ENCODE results near the gene PHF13.
"Not testable (repeated sequence)": the region's sequence is repeated elsewhere in the genome, so short reads cannot be mapped to it uniquely, and the experiment has no call there.

The PHF13 gene

GRCh38 chr1:6587261-6588005 lies 26.1 kb upstream of the PHF13 start:
- DNase-seq = no peak

GRCh38 chr1:6588128-6588892 lies 25.2 kb upstream of the PHF13 start:
- no peak for DNase-seq

- DNase-seq = no peak
Measured at GRCh38 chr1:6588893-6589520, 24.5 kb upstream of the PHF13 start.

DNA sequence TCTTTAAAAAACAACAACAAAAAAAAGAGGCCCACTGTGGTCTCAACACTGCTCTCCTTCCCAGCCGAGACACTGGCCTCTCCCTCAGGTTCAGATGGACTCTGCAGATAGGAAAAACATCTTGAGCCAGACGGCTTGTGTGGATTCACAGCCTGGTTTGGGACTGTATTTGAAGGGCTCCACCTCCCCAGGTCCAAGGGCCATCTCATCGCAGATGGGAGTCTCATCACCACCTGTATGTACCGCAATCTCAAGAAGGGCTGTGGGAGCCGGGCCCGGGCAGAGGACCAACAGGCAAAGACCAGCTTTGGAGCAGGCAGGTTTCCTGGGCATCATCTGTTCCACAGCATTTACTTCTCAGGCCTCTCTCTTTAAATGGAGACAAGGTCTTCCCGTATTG lies 23.5 kb upstream of the PHF13 start:
- no peak for DNase-seq

- DNase-seq = no peak
Measured at GRCh38 chr1:6591222-6591621, 22.3 kb upstream of the PHF13 start.

DNA sequence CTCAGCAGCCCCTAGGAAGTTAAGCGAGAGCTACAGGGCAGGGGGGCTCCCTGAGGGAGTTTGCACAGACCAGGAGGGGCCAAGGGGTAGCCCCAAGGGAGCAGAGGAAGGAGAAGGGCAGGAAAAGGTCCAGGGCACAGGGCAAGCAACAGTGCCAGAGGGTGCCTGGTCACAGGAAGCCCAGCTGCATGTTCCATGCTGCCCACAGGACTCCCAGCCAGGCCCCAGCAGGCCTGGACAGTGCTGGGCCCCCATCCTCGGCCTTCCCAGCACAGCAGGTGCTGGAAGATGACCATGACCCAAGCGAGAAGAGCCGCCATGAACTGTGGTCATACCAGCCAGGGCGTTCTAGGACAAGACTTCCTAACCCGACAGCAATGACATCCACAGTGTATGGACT lies 21.9 kb upstream of the PHF13 start:
- no peak for DNase-seq

- no peak for DNase-seq
Measured at GRCh38 chr1:6592441-6592840, 21.1 kb upstream of the PHF13 start.

- no peak for DNase-seq
Measured at GRCh38 chr1:6592865-6593593, 20.5 kb upstream of the PHF13 start.

GRCh38 chr1:6593810-6594209 lies 19.7 kb upstream of the PHF13 start:
- DNase-seq = no peak

DNA sequence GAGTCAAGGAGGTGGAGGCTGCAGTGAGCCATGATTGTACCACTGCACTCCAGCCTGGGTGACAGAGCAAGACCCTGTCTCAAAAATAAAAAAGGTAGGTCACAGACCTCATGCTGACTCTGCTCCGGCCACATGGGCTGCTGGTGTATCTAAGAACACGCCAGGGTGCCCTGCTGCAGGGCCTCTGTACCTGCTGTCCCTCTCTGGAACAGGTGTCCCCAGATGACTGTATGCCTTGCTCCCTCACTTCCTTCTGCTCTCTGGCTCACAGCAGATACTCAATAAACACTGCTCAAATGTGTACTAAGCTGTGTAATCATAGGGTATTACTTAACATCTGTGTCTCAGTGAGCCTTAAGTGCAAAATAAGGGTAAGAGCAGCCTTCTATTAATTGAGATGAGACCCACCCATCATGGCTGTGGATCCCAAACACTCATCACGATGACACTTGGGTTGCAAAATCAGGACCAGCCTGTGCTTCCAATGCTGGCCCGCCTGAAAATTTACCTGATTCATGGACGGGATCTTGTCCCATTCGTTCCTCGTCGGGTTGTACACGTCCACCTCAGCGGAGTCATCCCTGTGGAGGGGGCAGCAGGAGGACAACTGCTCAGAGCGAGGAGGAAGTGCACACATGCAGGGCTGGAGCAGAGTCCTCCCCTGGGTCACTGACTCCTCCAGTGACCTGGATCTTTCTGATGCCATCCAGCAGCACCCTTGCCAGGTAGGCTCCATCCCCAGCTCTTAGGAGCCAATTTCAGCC lies 18.4 kb upstream of the PHF13 start:
- DNase-seq = no peak

- no peak for DNase-seq
Measured at GRCh38 chr1:6596351-6596750, 17.2 kb upstream of the PHF13 start.

DNA sequence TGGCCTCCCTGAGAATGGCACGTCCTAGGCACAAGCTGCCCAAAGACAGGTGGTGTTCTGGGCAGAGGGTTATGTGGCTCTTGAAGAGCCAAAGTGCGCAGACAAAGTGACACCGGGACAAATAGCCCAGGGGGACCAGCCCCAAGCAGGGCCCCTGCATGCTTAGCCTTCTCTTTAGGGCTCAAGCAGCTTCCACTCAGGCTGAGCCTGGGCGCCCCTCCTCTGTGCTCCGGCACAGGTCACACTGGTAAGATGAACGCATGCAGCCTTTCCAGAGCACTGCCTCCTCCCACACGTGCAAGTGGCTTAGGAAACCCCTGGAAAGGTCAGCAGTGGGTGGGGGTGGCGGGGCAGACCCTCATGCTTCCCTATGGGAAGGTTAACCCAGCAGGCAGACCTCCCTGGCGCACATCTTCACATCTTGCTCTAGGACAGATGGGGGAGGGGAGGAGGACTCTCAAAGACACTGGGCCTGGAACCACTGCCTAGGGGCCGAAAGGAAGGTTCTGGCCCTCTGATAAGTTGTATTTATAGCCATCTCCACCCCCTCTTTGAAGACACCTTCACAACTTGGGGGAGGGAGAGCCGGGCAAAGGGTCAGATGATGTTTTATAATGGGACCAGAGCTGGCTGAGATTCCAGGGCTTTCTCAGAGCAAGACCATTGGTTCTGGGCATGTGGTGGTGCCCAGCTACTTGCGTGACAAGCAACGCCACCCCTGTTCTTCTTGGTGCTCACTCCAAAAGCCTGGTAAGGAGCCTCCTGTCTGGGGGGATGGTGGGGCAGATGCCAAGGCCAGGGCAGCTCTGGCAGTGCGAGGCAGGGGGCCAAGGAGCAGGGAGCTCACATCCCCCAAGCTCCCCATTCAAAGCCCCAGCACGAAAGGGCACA lies 16.4 kb upstream of the PHF13 start:
- DNase-seq = no peak

DNA sequence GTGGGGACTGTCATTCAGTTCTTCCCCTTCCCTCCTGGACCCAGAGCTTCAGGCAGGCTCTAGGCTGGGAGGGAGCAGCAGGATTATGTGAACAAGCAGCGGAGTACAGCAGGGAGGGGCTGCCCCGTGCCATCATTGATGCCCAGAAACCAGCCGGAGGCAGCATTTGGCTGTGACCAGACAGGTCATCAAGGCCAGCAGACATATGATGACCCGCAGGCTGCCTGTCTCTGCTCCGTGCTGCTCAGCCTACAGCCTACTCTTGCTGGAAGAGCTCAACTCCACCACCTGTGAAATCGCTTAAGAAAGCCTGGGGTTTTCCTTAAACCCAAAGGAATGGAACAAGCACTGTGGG lies 15.8 kb upstream of the PHF13 start:
- DNase-seq = no peak

- DNase-seq = peak; percentile 52 to 84
Measured at GRCh38 chr1:6599141-6599975, 14.2 kb upstream of the PHF13 start.

DNA sequence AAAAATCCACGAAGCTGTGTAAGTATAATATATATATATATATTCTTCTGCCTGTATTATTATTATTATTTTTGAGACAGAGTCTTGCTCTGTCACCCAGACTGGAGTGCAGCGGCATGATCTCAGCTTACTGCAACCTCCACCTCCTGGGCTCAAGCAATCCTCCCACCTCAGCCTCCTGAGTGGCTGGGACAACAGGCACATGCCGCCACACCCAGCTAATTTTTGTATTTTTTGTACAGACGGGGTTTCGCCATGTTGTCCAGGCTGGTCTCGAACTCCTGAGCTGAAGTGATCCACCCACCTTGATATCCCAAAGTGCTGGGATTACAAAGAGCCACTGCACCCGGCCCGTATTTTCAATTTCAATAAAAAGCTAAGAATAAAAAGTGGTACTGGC lies 13.5 kb upstream of the PHF13 start:
- not testable (repeated sequence) for DNase-seq

DNA sequence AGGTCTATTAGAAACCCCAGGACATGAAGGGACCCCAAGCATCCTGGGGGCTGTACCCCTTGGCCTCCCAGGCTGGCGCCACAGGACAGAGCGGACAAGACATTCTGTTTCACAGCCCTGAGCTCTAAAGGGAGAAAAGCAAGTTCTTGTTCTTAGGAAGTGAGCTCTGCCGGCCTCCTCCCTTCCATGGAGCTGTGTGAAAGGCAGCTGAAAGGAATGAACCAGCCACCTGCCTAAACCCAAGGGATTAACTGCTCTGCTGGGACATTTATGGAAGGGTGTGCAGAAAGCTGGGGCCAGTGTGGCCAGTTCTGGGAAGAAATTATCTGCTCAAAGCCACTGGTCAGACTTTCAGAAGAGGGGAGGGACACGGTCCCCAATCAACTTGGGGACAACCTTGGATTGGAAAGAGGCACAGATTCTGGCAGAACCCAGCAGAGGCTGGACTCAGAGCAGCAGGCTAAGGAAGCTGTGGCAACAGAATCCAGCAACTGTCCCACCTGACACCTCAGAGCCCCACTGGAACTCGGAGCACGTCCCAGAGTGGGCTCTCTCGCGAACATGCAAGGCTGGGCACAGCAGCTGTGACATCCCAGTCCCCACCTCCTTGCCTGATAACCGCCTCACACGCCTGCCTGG lies 13.0 kb upstream of the PHF13 start:
- no peak for DNase-seq

GRCh38 chr1:6601049-6601922 lies 12.2 kb upstream of the PHF13 start:
- peak; percentile 70 to 88 for DNase-seq

DNA sequence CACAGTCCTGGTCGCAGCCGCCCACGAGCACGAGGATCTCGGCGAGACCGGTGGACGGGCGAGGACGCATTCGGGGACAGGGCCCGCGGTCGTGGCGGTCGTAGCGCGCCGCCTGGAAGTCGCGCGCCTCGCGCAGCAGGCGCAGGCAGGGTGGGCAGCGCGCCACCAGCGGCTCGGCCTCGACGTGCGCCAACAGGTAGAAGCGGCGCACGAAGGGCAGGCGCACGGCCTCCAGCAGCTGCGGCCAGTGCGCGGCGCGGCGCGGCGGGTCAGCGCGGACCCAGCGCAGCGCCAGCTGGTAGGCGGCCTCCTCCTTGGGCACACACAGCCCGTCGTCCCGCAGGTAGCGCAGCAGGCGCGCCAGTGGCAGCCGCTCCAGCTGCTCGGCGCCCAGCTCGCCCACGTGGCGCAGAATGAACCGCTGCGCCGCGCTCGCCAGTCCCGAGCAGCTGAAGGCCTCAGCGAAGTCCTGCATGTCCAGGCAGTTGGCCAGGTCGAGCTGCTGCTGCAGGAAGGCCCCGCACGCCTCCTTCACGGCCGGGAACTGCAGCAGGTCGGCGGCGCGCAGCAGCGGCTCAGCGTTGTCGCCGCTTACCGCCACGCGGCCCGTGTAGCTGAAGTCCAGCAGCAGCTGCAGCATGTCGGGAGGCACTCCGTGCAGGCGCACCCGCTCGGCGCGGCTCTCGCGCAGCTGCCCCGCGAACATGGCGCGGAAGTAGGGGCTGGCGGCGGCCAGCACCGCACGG lies 11.4 kb upstream of the PHF13 start:
- peak in 1 of 2 experiments; percentile 23 for DNase-seq

Data from stimulated activated CD4-positive, alpha-beta T cell treated with anti-CD3 and anti-CD28 coated beads, Interleukin-4, amount 100 ng/mL, for 4 hours (primary cell).